Cardiac fibroblast (primary cell): ENCODE measurements around the gene CALHM6.

ENCODE experiments used
- DNase-seq, 2 donors: peaks; one replicate each; pipeline versions ENCODE4 v3.0.0 to v3.0.0-alpha.2; 2010; ENCODE audit warnings: low read depth in 2 of 2
- H3K4me3 ChIP-seq, 2 donors: replicated peaks in 1 of 2; 1 replicate in 1 of 2; 2 replicates in 1 of 2; pipeline ENCODE4 v1.5.1; 2011; ENCODE audit warnings: low read depth in 2 of 2, low read length in 2 of 2, mild to moderate bottlenecking in 2 of 2, moderate library complexity in 1 of 2
- CTCF ChIP-seq: IDR thresholded peaks from one replicate; pipeline ENCODE4 v1.5.1; 2011; ENCODE audit warnings: low read depth, mild to moderate bottlenecking, low read length, inconsistent platforms

CALHM6 gene

GRCh38 chr6:116461331-116461931, at the start of gene CALHM6:
TSS of gene CALHM6 (plus strand) at chr6:116461375. CDS start at chr6:116461930, 555 bp downstream.
- TF ChIP-seq CTCF, result no peak
- DNase-seq, result no peak
- peak within 1 kb of the TSS; percentile 39 to 42 for H3K4me3 ChIP-seq

DNA sequence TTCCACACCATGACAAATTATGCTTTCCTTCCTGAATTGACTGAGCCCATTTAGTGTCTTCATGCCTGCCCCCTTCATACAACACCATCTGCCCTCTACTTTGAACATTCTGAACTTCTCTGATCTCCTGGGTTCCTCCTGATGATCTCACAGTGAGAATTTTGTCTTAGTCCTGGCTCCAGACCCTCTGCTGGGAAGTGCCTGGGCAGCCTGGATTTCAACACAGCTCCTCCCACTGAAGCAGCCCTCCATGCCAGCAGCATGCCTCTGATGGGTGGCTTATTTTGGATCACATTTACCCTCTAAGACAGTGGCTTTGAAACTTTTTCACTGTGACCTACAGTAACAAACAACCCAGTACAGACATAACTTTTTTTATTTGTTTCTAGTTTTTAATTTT, 48.9 kb upstream of the CALHM6 start:
- H3K4me3 ChIP-seq, result no peak overlapping the region
- TF ChIP-seq CTCF, result no peak
- peak in 1 of 2 donors; percentile 49 for DNase-seq

- TF ChIP-seq CTCF, result no peak
- DNase-seq, result no peak
- H3K4me3 ChIP-seq, result no peak overlapping the region
Observed at GRCh38 chr6:116413357-116413756, 47.8 kb upstream of the CALHM6 start.

DNA sequence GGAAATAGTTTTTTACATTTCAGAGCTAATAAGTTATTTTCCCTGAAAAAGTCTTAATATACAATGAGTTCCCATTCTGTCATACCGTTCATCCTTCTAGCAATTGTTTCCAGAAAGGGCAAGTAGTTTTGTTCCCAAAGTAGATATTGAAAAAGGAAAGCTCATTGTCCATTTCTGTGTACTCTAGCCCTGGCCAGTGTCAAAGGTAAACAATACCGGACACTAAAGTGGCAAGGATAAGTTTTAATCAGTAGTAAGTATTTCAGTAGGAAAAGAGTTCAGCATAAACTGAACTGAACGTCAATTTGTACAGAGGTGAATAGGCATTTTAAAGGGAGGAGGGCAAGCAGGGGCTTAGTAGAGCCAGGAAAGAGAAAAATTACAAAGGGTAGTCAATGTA, 43.5 kb upstream of the CALHM6 start:
- no peak for TF ChIP-seq CTCF
- no peak for DNase-seq
- no peak overlapping the region for H3K4me3 ChIP-seq

DNA sequence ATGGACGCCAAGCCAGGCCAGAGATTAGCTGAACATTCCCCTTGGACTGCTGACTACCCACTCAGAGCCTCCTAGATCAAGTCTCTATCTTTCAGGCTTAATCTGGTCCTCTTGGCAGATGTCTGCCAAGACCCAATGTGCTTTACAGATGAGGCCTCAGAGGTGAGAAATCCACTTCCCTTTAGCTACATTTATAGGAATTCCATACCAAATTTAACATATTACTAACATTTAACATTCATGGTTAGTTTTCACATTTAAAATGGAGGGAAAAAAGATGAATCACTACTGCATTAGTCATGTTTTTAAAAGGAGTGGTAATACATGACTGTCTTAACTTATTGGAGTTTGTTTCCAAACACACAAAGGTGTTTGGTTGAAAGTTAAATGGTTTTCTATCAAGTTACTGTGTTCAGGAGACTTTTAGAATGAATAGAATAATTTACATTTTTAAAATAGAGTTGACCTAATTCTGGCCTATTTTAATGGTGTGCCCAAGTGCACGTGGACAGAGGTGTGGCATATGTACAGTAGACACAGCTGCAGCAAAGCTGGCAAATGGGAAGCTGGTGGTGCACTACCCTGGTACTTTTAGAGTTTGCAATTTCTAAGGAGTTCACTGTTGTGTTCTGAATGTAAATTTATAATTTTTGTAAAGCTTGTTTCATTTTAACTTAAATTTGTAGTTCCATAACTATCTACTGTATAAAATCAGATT, 41.9 kb upstream of the CALHM6 start:
- DNase-seq, result peak in 1 of 2 donors; percentile 59
- no peak for TF ChIP-seq CTCF
- H3K4me3 ChIP-seq, result no peak overlapping the region

GRCh38 chr6:116420341-116420740, 40.8 kb upstream of the CALHM6 start:
- no peak for TF ChIP-seq CTCF
- no peak for DNase-seq
- no peak overlapping the region for H3K4me3 ChIP-seq
